ENCODE measurements around the gene CARD11. TPM values are rescaled to one million over a fixed set of nuclear protein-coding genes. Genes with fewer than 3 reads are reported as not detected.

Gene CARD11
- total RNA-seq, 1 donor from 2014 or later = 11.0 TPM

GRCh38 chr7:2908103-2908683 lies 135.5 kb downstream of the CARD11 start:
- TF ChIP-seq CTCF (IDR thresholded peaks at IDR 0.05; ENCODE audit: unreplicated experiment) = no peak
- H3K27ac Mint-ChIP-seq = no peak overlapping the region

GRCh38 chr7:2906197-2906931 lies 137.3 kb downstream of the CARD11 start:
- no peak for DNase-seq (ENCODE audit: low spot score, unreplicated experiment)
- Mint-ChIP-seq H3K4me1 (ENCODE audit: low read depth) (peaks cover 6% of the 10 kb centered on the region), H3K9me3 (ENCODE audit: low read depth) (no peaks in the 10 kb centered on the region), H3K4me3 (ENCODE audit: low read depth) (no peak overlapping the region), H3K27me3 (no peaks in the 10 kb centered on the region), H3K27ac (no peak overlapping the region), H3K36me3 (ENCODE audit: insufficient read depth) (no peaks in the 10 kb centered on the region)
- no peak for TF ChIP-seq CTCF (IDR thresholded peaks at IDR 0.05; ENCODE audit: unreplicated experiment)

More at GRCh38 chr7:2908103-2908683, 135.5 kb downstream of the CARD11 start:
- Mint-ChIP-seq H3K9me3 (ENCODE audit: low read depth) (no peaks in the 10 kb centered on the region), H3K36me3 (ENCODE audit: insufficient read depth) (peaks cover 2% of the 10 kb centered on the region), H3K4me1 (ENCODE audit: low read depth) (peaks cover 6% of the 10 kb centered on the region), H3K4me3 (ENCODE audit: low read depth) (no peak overlapping the region), H3K27me3 (no peaks in the 10 kb centered on the region)
- DNase-seq (ENCODE audit: low spot score, unreplicated experiment) = no peak

GRCh38 chr7:2905500-2905899 lies 138.2 kb downstream of the CARD11 start:
- Mint-ChIP-seq H3K9me3 (ENCODE audit: low read depth) (no peaks in the 10 kb centered on the region), H3K36me3 (ENCODE audit: insufficient read depth) (no peaks in the 10 kb centered on the region), H3K4me3 (ENCODE audit: low read depth) (no peak overlapping the region), H3K27ac (no peak overlapping the region), H3K4me1 (ENCODE audit: low read depth) (peaks cover 6% of the 10 kb centered on the region), H3K27me3 (no peaks in the 10 kb centered on the region)
- no peak for DNase-seq (ENCODE audit: low spot score, unreplicated experiment)
- TF ChIP-seq CTCF (IDR thresholded peaks at IDR 0.05; ENCODE audit: unreplicated experiment) = no peak

GRCh38 chr7:2905027-2905426 lies 138.6 kb downstream of the CARD11 start:
- Mint-ChIP-seq H3K27me3 (no peaks in the 10 kb centered on the region), H3K36me3 (ENCODE audit: insufficient read depth) (no peaks in the 10 kb centered on the region), H3K4me1 (ENCODE audit: low read depth) (peaks cover 6% of the 10 kb centered on the region), H3K4me3 (ENCODE audit: low read depth) (no peak overlapping the region), H3K9me3 (ENCODE audit: low read depth) (no peaks in the 10 kb centered on the region), H3K27ac (no peak overlapping the region)
- DNase-seq (ENCODE audit: low spot score, unreplicated experiment) = no peak
- TF ChIP-seq CTCF (IDR thresholded peaks at IDR 0.05; ENCODE audit: unreplicated experiment) = no peak

- H3K27ac Mint-ChIP-seq = peak overlapping the region; percentile 22
- H3K4me1 Mint-ChIP-seq (ENCODE audit: low read depth) = peaks cover 6% of the 10 kb centered on the region
Observed at GRCh38 chr7:2904202-2904601, 139.5 kb downstream of the CARD11 start.

More at GRCh38 chr7:2904202-2904601, 139.5 kb downstream of the CARD11 start:
- H3K27me3 Mint-ChIP-seq = no peaks in the 10 kb centered on the region
- no peak for TF ChIP-seq CTCF (IDR thresholded peaks at IDR 0.05; ENCODE audit: unreplicated experiment)
- no peak overlapping the region for H3K4me3 Mint-ChIP-seq (ENCODE audit: low read depth)
- DNase-seq (ENCODE audit: low spot score, unreplicated experiment) = no peak
- H3K9me3 Mint-ChIP-seq (ENCODE audit: low read depth) = no peaks in the 10 kb centered on the region
- H3K36me3 Mint-ChIP-seq (ENCODE audit: insufficient read depth) = no peaks in the 10 kb centered on the region

Data from progenitor cell of endocrine pancreas (in vitro differentiated cells).